Testis (tissue), 3 donors: ENCODE measurements around the gene VCP. TPM values are rescaled to one million over a fixed set of nuclear protein-coding genes. Genes with fewer than 3 reads are reported as not detected.

Experiments
- DNase-seq: peaks from one replicate; pipeline ENCODE4 v3.0.0-alpha.2; 2019
- H3K27ac ChIP-seq, 2 donors: fragments of 200-600 bp; sonication (generic); one replicate each; pipeline ENCODE4 v1.5.1; 2019
- H3K27me3 ChIP-seq: fragments of 200-600 bp; sonication (generic); one replicate; pipeline ENCODE4 v1.5.1; 2019
- H3K36me3 ChIP-seq: fragments of 200-600 bp; sonication (generic); one replicate; pipeline ENCODE4 v1.5.1; 2017; ENCODE audit warnings: low read depth; ENCODE audit errors: missing control alignments
- H3K4me1 ChIP-seq: fragments of 200-600 bp; sonication (generic); one replicate; pipeline ENCODE4 v1.5.1; 2019
- H3K4me3 ChIP-seq, 2 donors: fragments of 200-600 bp; sonication (generic); one replicate each; pipeline ENCODE4 v1.5.1; 2017 to 2019
- H3K9me3 ChIP-seq: fragments of 200-600 bp; sonication (generic); one replicate; pipeline ENCODE4 v1.5.1; 2017
- POLR2A ChIP-seq: fragments of 450-650 bp; IDR thresholded peaks from one replicate; pipeline ENCODE4 v1.6.1; 2017; ENCODE audit warnings: antibody characterized with exemption, mild to moderate bottlenecking, moderate library complexity
- WGBS, 2 donors: methylation state at CpG; one replicate each; pipeline ENCODE4 v1.1.5; 2018; 5-methylcytosine and 5-hydroxymethylcytosine counted together
- intact Hi-C: fragments of 100-400 bp; cut with DNase I; formaldehyde crosslinking; loops from one replicate; pipeline ENCODE4 v1.15.1; 2023; ENCODE audit warnings: low total_unique reads
- polyA plus RNA-seq: library from polyadenylated mRNA; stranded (reverse); fragments of 350-450 nt; fragmentation: Illumina TruSeq; extraction: RNeasy Lipid Tissue Mini Kit (QIAGEN cat#74804); gene quantifications from one replicate; pipeline ENCODE4 v1.2.3, GENCODE V29; 2014; ENCODE audit warnings: low read depth, low replicate concordance; ENCODE audit not compliant: insufficient read depth
- total RNA-seq, 2 donors: library from RNA; depleted of rRNA; stranded (reverse); fragments of >200 nt; gene quantifications; one replicate each; pipeline ENCODE4 v1.2.3, GENCODE V29; 2016
- TF ChIP-seq, protein P1 (sequence below), 3 experiments: fragments of 450-650 bp in 2 of 3; fragments of 200-600 bp in 1 of 3; sonication (generic) in 1 of 3; IDR thresholded peaks; one replicate each; pipeline ENCODE4 v1.5.1; 2016 to 2019; ENCODE audit warnings: antibody characterized with exemption in 3 of 3, mild to moderate bottlenecking in 2 of 3, moderate library complexity in 1 of 3

VCP gene
- total and polyA plus RNA-seq, 3 donors from 2014 or later: 171 to 229 (median 186) TPM

DNA sequence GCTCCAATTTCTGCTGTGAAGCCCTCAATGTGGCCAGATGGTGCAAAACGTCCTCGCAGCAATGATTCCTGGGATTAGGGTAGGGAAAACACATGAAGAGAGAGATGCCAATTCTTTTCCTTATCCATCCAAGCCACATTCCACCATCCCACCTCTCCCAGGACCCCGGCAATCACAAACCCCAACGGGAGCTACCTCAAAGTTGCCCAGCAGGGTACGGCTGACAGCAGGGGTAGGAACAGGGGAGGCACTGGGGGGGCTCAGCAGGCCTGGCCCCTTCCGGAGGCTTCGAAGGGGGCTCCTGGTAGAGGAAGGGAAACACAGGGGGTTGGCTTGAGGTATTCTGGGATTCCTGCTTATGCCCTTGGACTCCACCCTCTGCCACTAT, 33.9 kb upstream of the VCP start:
- 83 to 92% methylated on average over 7 of the region's 7 CpGs for WGBS, 2 donors
- TF ChIP-seq POLR2A: no peak
- TF ChIP-seq, protein P1, sequence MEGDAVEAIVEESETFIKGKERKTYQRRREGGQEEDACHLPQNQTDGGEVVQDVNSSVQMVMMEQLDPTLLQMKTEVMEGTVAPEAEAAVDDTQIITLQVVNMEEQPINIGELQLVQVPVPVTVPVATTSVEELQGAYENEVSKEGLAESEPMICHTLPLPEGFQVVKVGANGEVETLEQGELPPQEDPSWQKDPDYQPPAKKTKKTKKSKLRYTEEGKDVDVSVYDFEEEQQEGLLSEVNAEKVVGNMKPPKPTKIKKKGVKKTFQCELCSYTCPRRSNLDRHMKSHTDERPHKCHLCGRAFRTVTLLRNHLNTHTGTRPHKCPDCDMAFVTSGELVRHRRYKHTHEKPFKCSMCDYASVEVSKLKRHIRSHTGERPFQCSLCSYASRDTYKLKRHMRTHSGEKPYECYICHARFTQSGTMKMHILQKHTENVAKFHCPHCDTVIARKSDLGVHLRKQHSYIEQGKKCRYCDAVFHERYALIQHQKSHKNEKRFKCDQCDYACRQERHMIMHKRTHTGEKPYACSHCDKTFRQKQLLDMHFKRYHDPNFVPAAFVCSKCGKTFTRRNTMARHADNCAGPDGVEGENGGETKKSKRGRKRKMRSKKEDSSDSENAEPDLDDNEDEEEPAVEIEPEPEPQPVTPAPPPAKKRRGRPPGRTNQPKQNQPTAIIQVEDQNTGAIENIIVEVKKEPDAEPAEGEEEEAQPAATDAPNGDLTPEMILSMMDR (IDR thresholded peaks at IDR 0.05): no peak
- no peak overlapping the region for H3K4me3 ChIP-seq
- H3K27ac ChIP-seq: no peak overlapping the region
- H3K4me1 ChIP-seq: peaks cover 21% of the 10 kb centered on the region
- no peaks in the 10 kb centered on the region for H3K36me3 ChIP-seq
- intact Hi-C loops: loop anchor here (10.0 kb wide), 1 partner anchor 112 kb away; no protein-coding TSS in a partner anchor
- no peaks in the 10 kb centered on the region for H3K27me3 ChIP-seq
- DNase-seq: no peak
- no peaks in the 10 kb centered on the region for H3K9me3 ChIP-seq

GRCh38 chr9:35105571-35106342, 33.3 kb upstream of the VCP start:
- no peak overlapping the region for H3K4me3 ChIP-seq
- intact Hi-C loops: loop anchor here (10.0 kb wide), 1 partner anchor 111 kb away; no protein-coding TSS in a partner anchor
- H3K36me3 ChIP-seq: no peaks in the 10 kb centered on the region
- H3K4me1 ChIP-seq: peaks cover 17% of the 10 kb centered on the region
- H3K9me3 ChIP-seq: no peaks in the 10 kb centered on the region
- H3K27ac ChIP-seq: no peak overlapping the region
- DNase-seq: no peak
- no peaks in the 10 kb centered on the region for H3K27me3 ChIP-seq
- WGBS, 2 donors: 87 to 89% methylated on average over 13 of the region's 13 CpGs
- TF ChIP-seq, protein P1 (IDR thresholded peaks at IDR 0.05): no peak
- no peak for TF ChIP-seq POLR2A

DNA sequence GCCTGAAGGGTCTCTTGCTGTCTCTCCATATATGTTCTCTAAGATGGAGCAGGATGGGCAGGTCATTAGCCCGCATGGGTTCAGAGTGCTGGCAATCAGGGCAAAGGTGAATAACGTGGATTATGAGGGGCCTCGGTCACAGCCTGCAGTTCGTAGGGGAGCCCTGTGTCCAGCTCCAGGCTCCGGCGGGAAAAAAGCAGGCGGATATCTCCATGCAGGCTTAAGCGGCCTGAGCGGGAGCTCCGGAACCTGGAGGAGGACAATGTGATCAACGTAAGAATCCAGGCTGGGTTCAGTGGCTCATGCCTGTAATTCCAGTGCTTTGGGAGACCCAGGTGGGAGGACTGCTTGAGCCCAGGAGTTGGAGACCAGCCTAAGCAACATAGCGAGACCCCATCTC, 32.7 kb upstream of the VCP start:
- 78 to 91% methylated on average over 7 to 12 of the region's 12 CpGs for WGBS, 2 donors

DNA sequence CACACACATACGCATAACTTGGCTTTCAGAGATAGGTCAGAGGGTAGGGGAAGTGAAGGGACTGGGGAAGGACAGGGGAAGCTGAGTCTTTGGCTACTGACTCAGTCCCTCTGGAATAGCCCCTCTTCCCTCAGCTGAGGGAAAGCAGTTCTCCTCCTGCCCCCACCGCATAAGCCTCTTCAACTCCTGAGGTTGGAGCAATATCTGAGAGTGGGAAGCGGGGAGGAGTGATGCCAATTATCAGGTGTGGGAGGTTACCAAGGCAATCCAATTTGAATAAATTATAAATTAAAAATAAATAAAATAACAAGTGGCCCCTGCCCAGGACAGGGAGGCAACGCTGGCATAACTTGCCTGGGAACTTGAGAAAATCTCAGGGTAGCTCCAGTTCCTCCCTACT, 32.2 kb upstream of the VCP start:
- intact Hi-C loops: loop anchor here (10.0 kb wide), 1 partner anchor 110 kb away; no protein-coding TSS in a partner anchor

More for the DNA sequence above, 32.7 kb upstream of the VCP start:
- Histone ChIP-seq H3K4me1 (peaks cover 12% of the 10 kb centered on the region), H3K27me3 (no peaks in the 10 kb centered on the region), H3K27ac (no peak overlapping the region), H3K9me3 (no peaks in the 10 kb centered on the region), H3K36me3 (no peaks in the 10 kb centered on the region), H3K4me3 (no peak overlapping the region)
- intact Hi-C loops: loop anchor here (10.0 kb wide), 1 partner anchor 110 kb away; no protein-coding TSS in a partner anchor
- no peak for TF ChIP-seq POLR2A
- TF ChIP-seq, protein P1 (IDR thresholded peaks at IDR 0.05): no peak
- no peak for DNase-seq

GRCh38 chr9:35103660-35104191, 31.3 kb upstream of the VCP start:
- no peaks in the 10 kb centered on the region for H3K36me3 ChIP-seq
- no peaks in the 10 kb centered on the region for H3K9me3 ChIP-seq
- peak overlapping the region; percentile 77 to 78 for H3K4me3 ChIP-seq
- H3K4me1 ChIP-seq: peaks cover 12% of the 10 kb centered on the region
- TF ChIP-seq POLR2A: no peak
- TF ChIP-seq, protein P1 (IDR thresholded peaks at IDR 0.05): no peak
- 19 to 25% methylated on average over 5 of the region's 5 CpGs for WGBS, 2 donors
- H3K27ac ChIP-seq: peak overlapping the region; percentile 60 to 90
- no peaks in the 10 kb centered on the region for H3K27me3 ChIP-seq
- DNase-seq: no peak
- intact Hi-C loops: loop anchor here (10.0 kb wide), 1 partner anchor 109 kb away; no protein-coding TSS in a partner anchor

More for the DNA sequence above, 32.2 kb upstream of the VCP start:
- Histone ChIP-seq H3K36me3 (no peaks in the 10 kb centered on the region), H3K9me3 (no peaks in the 10 kb centered on the region), H3K4me1 (peaks cover 12% of the 10 kb centered on the region), H3K4me3 (no peak overlapping the region), H3K27me3 (no peaks in the 10 kb centered on the region), H3K27ac (no peak overlapping the region)
- 88 to 90% methylated on average over 4 of the region's 4 CpGs for WGBS, 2 donors
- no peak for TF ChIP-seq POLR2A
- DNase-seq: no peak
